ENCODE data around the gene MORC3.

DNA sequence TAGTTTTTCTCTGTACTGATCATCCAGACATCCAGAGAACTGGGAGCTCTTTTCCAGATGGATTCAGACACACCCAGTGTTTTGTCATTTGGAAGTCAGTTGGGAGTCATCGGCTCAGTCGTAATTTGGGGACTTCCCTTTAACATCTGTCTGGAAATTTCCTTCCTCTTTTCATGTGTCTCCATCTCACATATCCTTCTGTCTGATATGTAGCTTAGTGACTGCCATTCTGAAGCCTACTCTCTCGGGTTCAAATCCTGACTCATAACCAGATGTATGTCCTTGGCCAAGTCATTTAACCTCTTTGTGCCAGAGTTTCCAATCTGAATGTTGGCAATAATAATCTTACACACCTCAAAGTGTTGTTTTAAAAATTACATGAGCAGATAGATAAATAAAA, 3.0 kb downstream of the MORC3 start:
- TF ChIP-seq, protein P1, sequence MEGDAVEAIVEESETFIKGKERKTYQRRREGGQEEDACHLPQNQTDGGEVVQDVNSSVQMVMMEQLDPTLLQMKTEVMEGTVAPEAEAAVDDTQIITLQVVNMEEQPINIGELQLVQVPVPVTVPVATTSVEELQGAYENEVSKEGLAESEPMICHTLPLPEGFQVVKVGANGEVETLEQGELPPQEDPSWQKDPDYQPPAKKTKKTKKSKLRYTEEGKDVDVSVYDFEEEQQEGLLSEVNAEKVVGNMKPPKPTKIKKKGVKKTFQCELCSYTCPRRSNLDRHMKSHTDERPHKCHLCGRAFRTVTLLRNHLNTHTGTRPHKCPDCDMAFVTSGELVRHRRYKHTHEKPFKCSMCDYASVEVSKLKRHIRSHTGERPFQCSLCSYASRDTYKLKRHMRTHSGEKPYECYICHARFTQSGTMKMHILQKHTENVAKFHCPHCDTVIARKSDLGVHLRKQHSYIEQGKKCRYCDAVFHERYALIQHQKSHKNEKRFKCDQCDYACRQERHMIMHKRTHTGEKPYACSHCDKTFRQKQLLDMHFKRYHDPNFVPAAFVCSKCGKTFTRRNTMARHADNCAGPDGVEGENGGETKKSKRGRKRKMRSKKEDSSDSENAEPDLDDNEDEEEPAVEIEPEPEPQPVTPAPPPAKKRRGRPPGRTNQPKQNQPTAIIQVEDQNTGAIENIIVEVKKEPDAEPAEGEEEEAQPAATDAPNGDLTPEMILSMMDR (IDR thresholded peaks at IDR 0.05): no peak
- no peak for TF ChIP-seq EZH2 (IDR thresholded peaks at IDR 0.05; ENCODE audit: borderline replicate concordance, insufficient read depth, low read depth, low read length, poor library complexity, severe bottlenecking)

Measured in B cell (primary cell).